Prostate gland (tissue), 2 donors: Measurements from ENCODE around the gene TNK1.
A peak's percentile ranks its signal among the peaks of the same experiment; 100 is the strongest.

Experiments
- POLR2AphosphoS5 ChIP-seq: sonication (generic); formaldehyde crosslinking; IDR thresholded peaks from one replicate; pipeline ENCODE4 v1.6.1; 2017; ENCODE audit warnings: antibody characterized with exemption
- TF ChIP-seq, protein P1 (sequence below), 4 experiments: fragments of 200-600 bp in 2 of 4; fragments of 450-650 bp in 2 of 4; sonication (generic) in 2 of 4; IDR thresholded peaks; 1 replicate in 3 of 4; 2 replicates in 1 of 4; pipeline ENCODE4 v1.5.1; 2016 to 2019; ENCODE audit warnings: antibody characterized with exemption in 4 of 4, mild to moderate bottlenecking in 2 of 4, moderate library complexity in 2 of 4

- no peak for TF ChIP-seq POLR2AphosphoS5
- TF ChIP-seq, protein P1, sequence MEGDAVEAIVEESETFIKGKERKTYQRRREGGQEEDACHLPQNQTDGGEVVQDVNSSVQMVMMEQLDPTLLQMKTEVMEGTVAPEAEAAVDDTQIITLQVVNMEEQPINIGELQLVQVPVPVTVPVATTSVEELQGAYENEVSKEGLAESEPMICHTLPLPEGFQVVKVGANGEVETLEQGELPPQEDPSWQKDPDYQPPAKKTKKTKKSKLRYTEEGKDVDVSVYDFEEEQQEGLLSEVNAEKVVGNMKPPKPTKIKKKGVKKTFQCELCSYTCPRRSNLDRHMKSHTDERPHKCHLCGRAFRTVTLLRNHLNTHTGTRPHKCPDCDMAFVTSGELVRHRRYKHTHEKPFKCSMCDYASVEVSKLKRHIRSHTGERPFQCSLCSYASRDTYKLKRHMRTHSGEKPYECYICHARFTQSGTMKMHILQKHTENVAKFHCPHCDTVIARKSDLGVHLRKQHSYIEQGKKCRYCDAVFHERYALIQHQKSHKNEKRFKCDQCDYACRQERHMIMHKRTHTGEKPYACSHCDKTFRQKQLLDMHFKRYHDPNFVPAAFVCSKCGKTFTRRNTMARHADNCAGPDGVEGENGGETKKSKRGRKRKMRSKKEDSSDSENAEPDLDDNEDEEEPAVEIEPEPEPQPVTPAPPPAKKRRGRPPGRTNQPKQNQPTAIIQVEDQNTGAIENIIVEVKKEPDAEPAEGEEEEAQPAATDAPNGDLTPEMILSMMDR (IDR thresholded peaks at IDR 0.05), result peak in 1 of 4 experiments; percentile 38
These were observed 28.4 kb upstream of the TNK1 start for GRCh38 chr17:7352503-7352889.
